K562 (cell line): ENCODE measurements around the gene EPB41L4B. TPM values are rescaled to one million over a fixed set of nuclear protein-coding genes. Genes with fewer than 3 reads are reported as not detected.

Source experiments
- ARID1B ChIP-seq: fragments of 450-650 bp; IDR thresholded peaks from 2 replicates; pipeline ENCODE4 v1.6.1; 2016; ENCODE audit warnings: antibody characterized with exemption, mild to moderate bottlenecking, inconsistent platforms
- ATF7 ChIP-seq: fragments of 450-650 bp; IDR thresholded peaks from 2 replicates; pipeline ENCODE4 v1.7.1; 2014; ENCODE audit warnings: mild to moderate bottlenecking, moderate library complexity
- CTBP1 ChIP-seq: fragments of 450-650 bp; IDR thresholded peaks from 2 replicates; pipeline ENCODE4 v1.6.1; 2016; ENCODE audit warnings: borderline replicate concordance
- GTF2F1 ChIP-seq: IDR thresholded peaks from 2 replicates; pipeline ENCODE4 v1.6.1; 2011; ENCODE audit warnings: low read depth, low read length, improper control_type of control experiment
- HDAC2 ChIP-seq: fragments of 450-650 bp; IDR thresholded peaks from 2 replicates; pipeline ENCODE4 v1.6.1; 2016; ENCODE audit warnings: mild to moderate bottlenecking
- JUND ChIP-seq, 2 experiments: IDR thresholded peaks; 2 replicates in 1 of 2; 3 replicates in 1 of 2; pipeline ENCODE4 v1.6.1; 2011; ENCODE audit warnings: borderline replicate concordance in 2 of 2, low read depth in 2 of 2, low read length in 2 of 2, improper control_type of control experiment in 1 of 2, missing biosample characterization in 1 of 2, missing genetic modification characterization in 1 of 2, missing genetic modification reagents in 1 of 2
- NFIC ChIP-seq: fragments of 450-650 bp; IDR thresholded peaks from 2 replicates; pipeline ENCODE4 v1.6.1; 2017; ENCODE audit warnings: mild to moderate bottlenecking, inconsistent platforms
- POLR2B ChIP-seq: fragments of 450-650 bp; IDR thresholded peaks from 2 replicates; pipeline ENCODE4 v1.6.1; 2018; ENCODE audit warnings: low read depth; ENCODE audit not compliant: partially characterized antibody
- RBFOX2 ChIP-seq: fragments of 200-400 bp; formaldehyde crosslinking; IDR thresholded peaks from 2 replicates; pipeline ENCODE4 v1.6.1; 2017; ENCODE audit warnings: low read depth, mild to moderate bottlenecking, low read length, moderate library complexity
- SRF ChIP-seq, 2 experiments: fragments of 250-450, 450-650 bp in 1 of 2; sonication (Bioruptor Pico) in 1 of 2; sonication (generic) in 1 of 2; formaldehyde crosslinking; IDR thresholded peaks; 2 replicates each; pipeline versions ENCODE4 v1.5.0 to v1.5.1; 2020 to 2022; ENCODE audit warnings: mild to moderate bottlenecking in 1 of 2, missing genetic modification reagents in 1 of 2
- ZNF316 ChIP-seq: fragments of 450-650 bp; IDR thresholded peaks from 2 replicates; pipeline ENCODE4 v1.6.1; 2016
- ZNF780A ChIP-seq: fragments of 250-450 bp; sonication (Bioruptor Pico); IDR thresholded peaks from 2 replicates; pipeline ENCODE4 v1.5.0; 2021; ENCODE audit warnings: mild to moderate bottlenecking
- polyA plus RNA-seq, 8 experiments: library from polyadenylated mRNA; depleted of rRNA in 4 of 8; stranded (reverse) in 5 of 8; unstranded in 3 of 8; fragments of >200 nt; fragmentation: Nextera tagmentation in 2 of 8; fragmentation: Illumina TruSeq in 1 of 8; extraction: Ambion mirVana in 2 of 8; extraction: Trizol in 1 of 8; gene quantifications; 2 replicates each; pipeline versions ENCODE4 v1.2.1 to v1.2.3, GENCODE V29; 2011 to 2014; ENCODE audit warnings: inconsistent platforms in 1 of 8, missing spikeins in 1 of 8
- total RNA-seq, 7 experiments: library from RNA; depleted of rRNA in 6 of 7; stranded (reverse); fragments of >200 nt in 6 of 7; fragmentation: Illumina TruSeq in 2 of 7; extraction: Trizol in 2 of 7; gene quantifications; 2 replicates each; pipeline versions ENCODE4 v1.2.1 to v1.2.3, GENCODE V29; 2011 to 2021; ENCODE audit warnings: low replicate concordance in 1 of 7
- TF ChIP-seq, protein P1 (sequence below), 2 experiments: fragments of 450-650 bp in 1 of 2; IDR thresholded peaks; 2 replicates each; pipeline ENCODE4 v1.6.1; 2011 to 2017; ENCODE audit warnings: low read depth in 2 of 2, antibody characterized with exemption in 1 of 2, borderline replicate concordance in 1 of 2, low read length in 1 of 2, mild to moderate bottlenecking in 1 of 2, mixed read lengths in 1 of 2; ENCODE audit not compliant: control insufficient read depth in 1 of 2
- TF ChIP-seq, protein P2 (sequence below): sonication (generic); formaldehyde crosslinking; IDR thresholded peaks from 2 replicates; pipeline ENCODE4 v1.8.1; 2023; ENCODE audit warnings: mild to moderate bottlenecking, missing genetic modification reagents
- TF ChIP-seq, protein P3 (sequence below): fragments of 250-450 bp; sonication (Bioruptor Pico); IDR thresholded peaks from 2 replicates; pipeline ENCODE4 v1.5.1; 2021; ENCODE audit warnings: mild to moderate bottlenecking
- TF ChIP-seq, protein P4 (sequence below): sonication (generic); formaldehyde crosslinking; IDR thresholded peaks from 2 replicates; pipeline ENCODE4 v1.8.0; 2023; ENCODE audit warnings: missing genetic modification reagents, mild to moderate bottlenecking, borderline replicate concordance

Gene EPB41L4B
- total and polyA plus RNA-seq, 9 of the 15 experiments (the other 6 are each of a cell fraction or from before 2014, with no cell fraction given), result 0.09 to 0.38 (median 0.21) TPM

DNA sequence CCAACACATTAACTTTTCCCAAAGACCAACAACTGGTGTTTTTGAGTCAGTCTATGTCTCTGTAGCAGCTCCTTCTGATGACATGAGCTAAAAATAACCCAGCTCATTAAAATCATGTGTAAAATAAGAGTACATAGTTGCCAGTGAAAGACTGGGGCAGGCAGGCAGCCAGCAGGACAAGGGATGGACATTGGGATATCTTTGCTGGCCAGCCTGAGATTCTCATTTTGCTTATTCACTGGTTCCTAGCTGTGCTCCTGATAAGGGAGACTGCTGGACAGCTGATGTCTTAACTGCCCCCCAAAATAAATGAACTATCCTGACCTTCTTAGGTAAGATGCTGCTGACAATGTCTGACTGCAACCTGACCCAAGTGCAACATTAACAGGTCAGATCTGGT lies 33.9 kb downstream of the EPB41L4B start (continued):
- TF ChIP-seq, protein P1, sequence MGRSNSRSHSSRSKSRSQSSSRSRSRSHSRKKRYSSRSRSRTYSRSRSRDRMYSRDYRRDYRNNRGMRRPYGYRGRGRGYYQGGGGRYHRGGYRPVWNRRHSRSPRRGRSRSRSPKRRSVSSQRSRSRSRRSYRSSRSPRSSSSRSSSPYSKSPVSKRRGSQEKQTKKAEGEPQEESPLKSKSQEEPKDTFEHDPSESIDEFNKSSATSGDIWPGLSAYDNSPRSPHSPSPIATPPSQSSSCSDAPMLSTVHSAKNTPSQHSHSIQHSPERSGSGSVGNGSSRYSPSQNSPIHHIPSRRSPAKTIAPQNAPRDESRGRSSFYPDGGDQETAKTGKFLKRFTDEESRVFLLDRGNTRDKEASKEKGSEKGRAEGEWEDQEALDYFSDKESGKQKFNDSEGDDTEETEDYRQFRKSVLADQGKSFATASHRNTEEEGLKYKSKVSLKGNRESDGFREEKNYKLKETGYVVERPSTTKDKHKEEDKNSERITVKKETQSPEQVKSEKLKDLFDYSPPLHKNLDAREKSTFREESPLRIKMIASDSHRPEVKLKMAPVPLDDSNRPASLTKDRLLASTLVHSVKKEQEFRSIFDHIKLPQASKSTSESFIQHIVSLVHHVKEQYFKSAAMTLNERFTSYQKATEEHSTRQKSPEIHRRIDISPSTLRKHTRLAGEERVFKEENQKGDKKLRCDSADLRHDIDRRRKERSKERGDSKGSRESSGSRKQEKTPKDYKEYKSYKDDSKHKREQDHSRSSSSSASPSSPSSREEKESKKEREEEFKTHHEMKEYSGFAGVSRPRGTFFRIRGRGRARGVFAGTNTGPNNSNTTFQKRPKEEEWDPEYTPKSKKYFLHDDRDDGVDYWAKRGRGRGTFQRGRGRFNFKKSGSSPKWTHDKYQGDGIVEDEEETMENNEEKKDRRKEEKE (IDR thresholded peaks at IDR 0.05; ENCODE audit: borderline replicate concordance in 1 of 2, control insufficient read depth in 1 of 2, low read depth in 2 of 2, low read length in 1 of 2), result no peak
- TF ChIP-seq, protein P2, sequence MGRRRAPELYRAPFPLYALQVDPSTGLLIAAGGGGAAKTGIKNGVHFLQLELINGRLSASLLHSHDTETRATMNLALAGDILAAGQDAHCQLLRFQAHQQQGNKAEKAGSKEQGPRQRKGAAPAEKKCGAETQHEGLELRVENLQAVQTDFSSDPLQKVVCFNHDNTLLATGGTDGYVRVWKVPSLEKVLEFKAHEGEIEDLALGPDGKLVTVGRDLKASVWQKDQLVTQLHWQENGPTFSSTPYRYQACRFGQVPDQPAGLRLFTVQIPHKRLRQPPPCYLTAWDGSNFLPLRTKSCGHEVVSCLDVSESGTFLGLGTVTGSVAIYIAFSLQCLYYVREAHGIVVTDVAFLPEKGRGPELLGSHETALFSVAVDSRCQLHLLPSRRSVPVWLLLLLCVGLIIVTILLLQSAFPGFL (CRISPR knock-in tag), result no peak
- TF ChIP-seq ATF7, result peak; percentile 24; the same call in 1 of the 2 replicates
- no peak for TF ChIP-seq POLR2B
- TF ChIP-seq HDAC2, result 0 out of 2 replicates have a peak, but pooled peaks have one; percentile 50
- TF ChIP-seq, protein P3, sequence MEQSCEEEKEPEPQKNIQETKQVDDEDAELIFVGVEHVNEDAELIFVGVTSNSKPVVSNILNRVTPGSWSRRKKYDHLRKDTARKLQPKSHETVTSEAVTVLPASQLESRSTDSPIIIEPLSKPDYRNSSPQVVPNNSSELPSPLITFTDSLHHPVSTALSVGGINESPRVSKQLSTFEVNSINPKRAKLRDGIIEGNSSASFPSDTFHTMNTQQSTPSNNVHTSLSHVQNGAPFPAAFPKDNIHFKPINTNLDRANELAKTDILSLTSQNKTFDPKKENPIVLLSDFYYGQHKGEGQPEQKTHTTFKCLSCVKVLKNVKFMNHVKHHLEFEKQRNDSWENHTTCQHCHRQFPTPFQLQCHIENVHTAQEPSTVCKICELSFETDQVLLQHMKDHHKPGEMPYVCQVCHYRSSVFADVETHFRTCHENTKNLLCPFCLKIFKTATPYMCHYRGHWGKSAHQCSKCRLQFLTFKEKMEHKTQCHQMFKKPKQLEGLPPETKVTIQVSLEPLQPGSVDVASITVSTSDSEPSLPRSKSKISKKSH (CRISPR knock-in tag), result no peak
- no peak for TF ChIP-seq ZNF780A (CRISPR knock-in tag)
- TF ChIP-seq, protein P4, sequence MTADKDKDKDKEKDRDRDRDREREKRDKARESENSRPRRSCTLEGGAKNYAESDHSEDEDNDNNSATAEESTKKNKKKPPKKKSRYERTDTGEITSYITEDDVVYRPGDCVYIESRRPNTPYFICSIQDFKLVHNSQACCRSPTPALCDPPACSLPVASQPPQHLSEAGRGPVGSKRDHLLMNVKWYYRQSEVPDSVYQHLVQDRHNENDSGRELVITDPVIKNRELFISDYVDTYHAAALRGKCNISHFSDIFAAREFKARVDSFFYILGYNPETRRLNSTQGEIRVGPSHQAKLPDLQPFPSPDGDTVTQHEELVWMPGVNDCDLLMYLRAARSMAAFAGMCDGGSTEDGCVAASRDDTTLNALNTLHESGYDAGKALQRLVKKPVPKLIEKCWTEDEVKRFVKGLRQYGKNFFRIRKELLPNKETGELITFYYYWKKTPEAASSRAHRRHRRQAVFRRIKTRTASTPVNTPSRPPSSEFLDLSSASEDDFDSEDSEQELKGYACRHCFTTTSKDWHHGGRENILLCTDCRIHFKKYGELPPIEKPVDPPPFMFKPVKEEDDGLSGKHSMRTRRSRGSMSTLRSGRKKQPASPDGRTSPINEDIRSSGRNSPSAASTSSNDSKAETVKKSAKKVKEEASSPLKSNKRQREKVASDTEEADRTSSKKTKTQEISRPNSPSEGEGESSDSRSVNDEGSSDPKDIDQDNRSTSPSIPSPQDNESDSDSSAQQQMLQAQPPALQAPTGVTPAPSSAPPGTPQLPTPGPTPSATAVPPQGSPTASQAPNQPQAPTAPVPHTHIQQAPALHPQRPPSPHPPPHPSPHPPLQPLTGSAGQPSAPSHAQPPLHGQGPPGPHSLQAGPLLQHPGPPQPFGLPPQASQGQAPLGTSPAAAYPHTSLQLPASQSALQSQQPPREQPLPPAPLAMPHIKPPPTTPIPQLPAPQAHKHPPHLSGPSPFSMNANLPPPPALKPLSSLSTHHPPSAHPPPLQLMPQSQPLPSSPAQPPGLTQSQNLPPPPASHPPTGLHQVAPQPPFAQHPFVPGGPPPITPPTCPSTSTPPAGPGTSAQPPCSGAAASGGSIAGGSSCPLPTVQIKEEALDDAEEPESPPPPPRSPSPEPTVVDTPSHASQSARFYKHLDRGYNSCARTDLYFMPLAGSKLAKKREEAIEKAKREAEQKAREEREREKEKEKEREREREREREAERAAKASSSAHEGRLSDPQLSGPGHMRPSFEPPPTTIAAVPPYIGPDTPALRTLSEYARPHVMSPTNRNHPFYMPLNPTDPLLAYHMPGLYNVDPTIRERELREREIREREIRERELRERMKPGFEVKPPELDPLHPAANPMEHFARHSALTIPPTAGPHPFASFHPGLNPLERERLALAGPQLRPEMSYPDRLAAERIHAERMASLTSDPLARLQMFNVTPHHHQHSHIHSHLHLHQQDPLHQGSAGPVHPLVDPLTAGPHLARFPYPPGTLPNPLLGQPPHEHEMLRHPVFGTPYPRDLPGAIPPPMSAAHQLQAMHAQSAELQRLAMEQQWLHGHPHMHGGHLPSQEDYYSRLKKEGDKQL (CRISPR knock-in tag), result no peak
- peak; percentile 33; the same call in 1 of the 2 replicates for TF ChIP-seq JUND (IDR thresholded peaks at IDR 0.05; ENCODE audit: borderline replicate concordance, low read depth, low read length)
- TF ChIP-seq JUND (tag; IDR thresholded peaks at IDR 0.05; ENCODE audit: borderline replicate concordance, low read depth, low read length), result no peak
- TF ChIP-seq GTF2F1, result no peak
- TF ChIP-seq SRF (CRISPR knock-in tag; IDR thresholded peaks at IDR 0.05), result peak in 1 of 2 experiments; percentile 66; a peak in 1 of 4 replicates
- peak; percentile 57 for TF ChIP-seq ZNF316
- peak; percentile 93 for TF ChIP-seq ARID1B
- TF ChIP-seq NFIC, result peak; percentile 76
- peak; percentile 81 for TF ChIP-seq CTBP1
- no peak for TF ChIP-seq RBFOX2
